Endothelial cell of umbilical vein (primary cell): ENCODE data around the gene SNU13.

ENCODE experiments used
- EZH2 ChIP-seq: IDR thresholded peaks from 2 replicates; pipeline ENCODE4 v1.6.1; 2012; ENCODE audit warnings: borderline replicate concordance, low read depth, mild to moderate bottlenecking, moderate library complexity, low read length, inconsistent platforms; ENCODE audit not compliant: severe bottlenecking
- JUN ChIP-seq: IDR thresholded peaks from 2 replicates; pipeline ENCODE4 v1.6.1; 2011; ENCODE audit warnings: borderline replicate concordance, low read depth; ENCODE audit not compliant: insufficient read length, insufficient read depth
- MYC ChIP-seq: IDR thresholded peaks from one replicate; pipeline ENCODE4 v1.6.1; 2011; ENCODE audit warnings: mild to moderate bottlenecking, low read depth, low read length
- POLR2A ChIP-seq: IDR thresholded peaks from 2 replicates; pipeline ENCODE4 v1.6.1; 2012; ENCODE audit warnings: low read depth, mild to moderate bottlenecking, control low read depth, low read length
- POLR2AphosphoS5 ChIP-seq: IDR thresholded peaks from 2 replicates; pipeline ENCODE4 v1.6.1; 2012; ENCODE audit warnings: low read depth, mild to moderate bottlenecking, control low read depth, low read length, moderate library complexity; ENCODE audit not compliant: insufficient read depth
- TF ChIP-seq, protein P1 (sequence below), 2 donors: IDR thresholded peaks; 1 replicate in 1 of 2; 2 replicates in 1 of 2; pipeline ENCODE4 v1.5.1; 2011; ENCODE audit warnings: low read length in 2 of 2, mild to moderate bottlenecking in 2 of 2, moderate library complexity in 2 of 2, control low read depth in 1 of 2, inconsistent platforms in 1 of 2, low read depth in 1 of 2; ENCODE audit not compliant: insufficient read depth in 1 of 2; ENCODE audit errors: extremely low read depth in 1 of 2
- TF ChIP-seq, protein P2 (sequence below): IDR thresholded peaks from 2 replicates; pipeline ENCODE4 v1.6.1; 2011; ENCODE audit not compliant: insufficient read depth, insufficient read length

DNA sequence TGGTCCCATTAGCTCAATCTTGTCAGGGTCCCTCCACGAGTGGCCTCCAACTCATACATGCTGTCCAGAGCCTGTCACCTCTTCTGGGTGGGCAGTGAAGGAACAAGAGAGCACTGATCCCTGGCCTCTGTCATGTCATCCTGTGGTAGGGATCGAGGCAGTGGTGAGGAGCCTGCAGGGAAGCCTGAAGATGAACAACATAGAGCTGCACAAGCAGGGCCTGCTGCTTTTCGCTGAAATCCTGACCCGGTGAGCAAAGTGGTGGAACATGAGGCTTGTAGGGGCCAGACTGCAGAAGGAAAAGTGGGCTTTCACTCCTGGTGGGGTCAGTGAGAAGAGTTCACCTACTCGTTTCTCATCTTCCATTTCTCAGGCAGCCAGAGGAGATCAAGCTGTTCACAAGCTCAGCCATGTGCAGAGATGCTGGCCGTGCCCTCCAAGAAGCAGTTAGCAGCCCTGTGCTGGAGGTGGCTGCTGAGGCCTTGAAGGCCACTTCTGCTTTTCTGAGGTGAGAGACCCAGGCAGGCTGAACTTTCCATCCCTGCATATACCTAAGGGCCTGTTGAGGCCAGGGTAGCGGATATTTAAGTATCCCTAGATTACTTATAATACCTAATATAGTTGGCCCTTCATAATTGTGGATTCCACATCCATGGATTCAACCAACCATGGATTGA, 43.6 kb upstream of the SNU13 start:
- TF ChIP-seq, protein P1, sequence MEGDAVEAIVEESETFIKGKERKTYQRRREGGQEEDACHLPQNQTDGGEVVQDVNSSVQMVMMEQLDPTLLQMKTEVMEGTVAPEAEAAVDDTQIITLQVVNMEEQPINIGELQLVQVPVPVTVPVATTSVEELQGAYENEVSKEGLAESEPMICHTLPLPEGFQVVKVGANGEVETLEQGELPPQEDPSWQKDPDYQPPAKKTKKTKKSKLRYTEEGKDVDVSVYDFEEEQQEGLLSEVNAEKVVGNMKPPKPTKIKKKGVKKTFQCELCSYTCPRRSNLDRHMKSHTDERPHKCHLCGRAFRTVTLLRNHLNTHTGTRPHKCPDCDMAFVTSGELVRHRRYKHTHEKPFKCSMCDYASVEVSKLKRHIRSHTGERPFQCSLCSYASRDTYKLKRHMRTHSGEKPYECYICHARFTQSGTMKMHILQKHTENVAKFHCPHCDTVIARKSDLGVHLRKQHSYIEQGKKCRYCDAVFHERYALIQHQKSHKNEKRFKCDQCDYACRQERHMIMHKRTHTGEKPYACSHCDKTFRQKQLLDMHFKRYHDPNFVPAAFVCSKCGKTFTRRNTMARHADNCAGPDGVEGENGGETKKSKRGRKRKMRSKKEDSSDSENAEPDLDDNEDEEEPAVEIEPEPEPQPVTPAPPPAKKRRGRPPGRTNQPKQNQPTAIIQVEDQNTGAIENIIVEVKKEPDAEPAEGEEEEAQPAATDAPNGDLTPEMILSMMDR (IDR thresholded peaks at IDR 0.05; ENCODE audit: extremely low read depth in 1 of 2, insufficient read depth in 1 of 2, low read depth in 1 of 2, low read length in 2 of 2) = no peak
- TF ChIP-seq POLR2A = no peak
- no peak for TF ChIP-seq EZH2
- TF ChIP-seq, protein P2, sequence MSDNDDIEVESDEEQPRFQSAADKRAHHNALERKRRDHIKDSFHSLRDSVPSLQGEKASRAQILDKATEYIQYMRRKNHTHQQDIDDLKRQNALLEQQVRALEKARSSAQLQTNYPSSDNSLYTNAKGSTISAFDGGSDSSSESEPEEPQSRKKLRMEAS = no peak
- TF ChIP-seq MYC = no peak
- TF ChIP-seq JUN = no peak
- TF ChIP-seq POLR2AphosphoS5 = no peak
